AG04449 (cell line): ENCODE results near the gene THBS4.

Source experiments
- CTCF ChIA-PET: fragments of 350-600 bp; formaldehyde crosslinking; extraction: SDS; loops from one replicate; lab custom pipeline; 2021; ENCODE audit warnings: antibody characterized with exemption; lab: Yijun Ruan, JAX
- POLR2A ChIA-PET: fragments of 400-600, 350-600 bp; formaldehyde crosslinking; extraction: SDS; loops from one replicate; lab custom pipeline; 2020; ENCODE audit warnings: antibody characterized with exemption, inconsistent platforms; lab: Yijun Ruan, JAX
- DNase-seq: peaks from one replicate; pipeline ENCODE4 v3.0.0-alpha.2; 2010; ENCODE audit warnings: low read depth, low spot score
- H3K4me3 ChIP-seq: 2 replicates; pipeline ENCODE4 v1.5.1; 2011; ENCODE audit warnings: low read depth, mild to moderate bottlenecking, control low read depth, low read length
- TF ChIP-seq, protein P1 (sequence below): IDR thresholded peaks from one replicate; pipeline ENCODE4 v1.5.1; 2011; ENCODE audit warnings: mild to moderate bottlenecking, moderate library complexity, low read length, control low read depth, inconsistent platforms; ENCODE audit not compliant: insufficient read depth; ENCODE audit errors: missing control alignments

Gene THBS4

DNA sequence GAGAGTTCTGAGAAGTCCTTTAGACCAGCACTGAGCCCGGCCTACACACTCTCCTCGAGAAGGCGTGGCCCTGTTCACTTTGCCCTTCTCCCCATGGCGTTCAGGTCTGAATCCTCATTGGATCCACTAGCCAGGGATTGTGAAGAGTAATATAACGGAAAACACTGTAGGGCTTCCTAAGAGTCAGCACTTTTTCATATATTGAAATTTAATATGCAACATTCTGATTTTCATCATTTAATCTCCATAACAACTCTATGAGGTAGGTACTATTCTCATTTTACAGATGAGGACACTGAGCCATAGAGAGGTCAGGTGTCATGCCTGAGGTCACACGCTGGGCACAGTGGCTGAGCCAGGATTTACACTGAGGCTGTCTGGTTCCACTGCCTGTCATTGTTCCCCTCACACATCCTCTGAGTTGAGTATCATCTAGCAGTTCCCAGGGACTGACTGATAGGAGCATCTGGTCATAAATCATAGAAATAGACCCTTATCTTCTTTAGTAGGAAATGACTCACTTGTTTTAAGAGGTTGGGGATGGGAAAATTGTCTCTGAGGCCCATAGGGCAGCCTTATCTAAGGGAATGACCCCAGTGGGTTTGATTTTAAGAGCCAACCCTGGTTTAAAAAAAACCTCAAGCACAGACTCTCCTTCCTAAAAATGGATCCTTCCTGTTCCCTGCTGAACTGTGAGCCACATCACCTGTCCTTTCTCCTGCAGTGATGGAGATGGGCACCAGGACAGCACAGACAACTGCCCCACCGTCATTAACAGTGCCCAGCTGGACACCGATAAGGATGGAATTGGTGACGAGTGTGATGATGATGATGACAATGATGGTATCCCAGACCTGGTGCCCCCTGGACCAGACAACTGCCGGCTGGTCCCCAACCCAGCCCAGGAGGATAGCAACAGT lies 41.2 kb downstream of the THBS4 start:
- POLR2A ChIA-PET, result no interaction called here
- TF ChIP-seq, protein P1, sequence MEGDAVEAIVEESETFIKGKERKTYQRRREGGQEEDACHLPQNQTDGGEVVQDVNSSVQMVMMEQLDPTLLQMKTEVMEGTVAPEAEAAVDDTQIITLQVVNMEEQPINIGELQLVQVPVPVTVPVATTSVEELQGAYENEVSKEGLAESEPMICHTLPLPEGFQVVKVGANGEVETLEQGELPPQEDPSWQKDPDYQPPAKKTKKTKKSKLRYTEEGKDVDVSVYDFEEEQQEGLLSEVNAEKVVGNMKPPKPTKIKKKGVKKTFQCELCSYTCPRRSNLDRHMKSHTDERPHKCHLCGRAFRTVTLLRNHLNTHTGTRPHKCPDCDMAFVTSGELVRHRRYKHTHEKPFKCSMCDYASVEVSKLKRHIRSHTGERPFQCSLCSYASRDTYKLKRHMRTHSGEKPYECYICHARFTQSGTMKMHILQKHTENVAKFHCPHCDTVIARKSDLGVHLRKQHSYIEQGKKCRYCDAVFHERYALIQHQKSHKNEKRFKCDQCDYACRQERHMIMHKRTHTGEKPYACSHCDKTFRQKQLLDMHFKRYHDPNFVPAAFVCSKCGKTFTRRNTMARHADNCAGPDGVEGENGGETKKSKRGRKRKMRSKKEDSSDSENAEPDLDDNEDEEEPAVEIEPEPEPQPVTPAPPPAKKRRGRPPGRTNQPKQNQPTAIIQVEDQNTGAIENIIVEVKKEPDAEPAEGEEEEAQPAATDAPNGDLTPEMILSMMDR, result no peak
- no peak overlapping the region for H3K4me3 ChIP-seq
- CTCF ChIA-PET, result interaction anchor here (1.5 kb wide), 1 partner anchor 8 kb away, joined by 4 read pairs; no protein-coding TSS in a partner anchor
- no peak for DNase-seq

DNA sequence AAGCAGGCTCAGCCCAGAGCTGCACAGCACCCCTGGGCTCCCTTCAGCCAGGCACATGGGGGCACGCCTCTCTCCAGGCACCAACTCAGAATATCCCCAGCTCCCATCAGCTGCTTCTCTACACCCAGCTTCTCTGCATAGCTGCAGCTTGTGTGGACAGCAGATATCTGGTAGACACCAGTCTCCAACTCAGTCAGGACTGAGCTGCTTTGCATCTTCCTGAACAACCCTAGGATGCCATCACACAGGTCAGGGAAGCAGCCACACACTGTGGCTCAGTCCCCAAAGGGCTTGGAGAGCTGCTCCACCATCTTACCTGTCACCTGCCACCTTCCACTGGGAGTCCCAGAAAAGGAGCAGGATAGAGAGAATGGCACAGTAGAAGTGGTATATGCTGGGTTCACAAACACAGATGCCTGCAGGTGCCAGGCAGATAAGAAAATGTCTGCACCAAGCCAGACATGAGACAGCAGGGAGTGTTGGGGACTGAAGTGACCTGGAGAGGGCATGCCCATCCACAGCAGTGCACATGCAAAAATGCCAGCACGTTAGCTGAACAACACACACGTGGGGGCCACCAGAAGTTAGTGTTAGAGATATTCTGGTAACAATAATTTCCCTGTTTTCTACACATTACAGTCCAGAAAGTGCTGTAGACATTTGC lies 42.0 kb downstream of the THBS4 start:
- POLR2A ChIA-PET, result no interaction called here
- H3K4me3 ChIP-seq, result no peak overlapping the region
- no peak for DNase-seq
- TF ChIP-seq, protein P1, result no peak
- CTCF ChIA-PET, result interaction anchor here (0.6 kb wide), 1 partner anchor 1056 kb away, joined by 3 read pairs; no protein-coding TSS in a partner anchor

DNA sequence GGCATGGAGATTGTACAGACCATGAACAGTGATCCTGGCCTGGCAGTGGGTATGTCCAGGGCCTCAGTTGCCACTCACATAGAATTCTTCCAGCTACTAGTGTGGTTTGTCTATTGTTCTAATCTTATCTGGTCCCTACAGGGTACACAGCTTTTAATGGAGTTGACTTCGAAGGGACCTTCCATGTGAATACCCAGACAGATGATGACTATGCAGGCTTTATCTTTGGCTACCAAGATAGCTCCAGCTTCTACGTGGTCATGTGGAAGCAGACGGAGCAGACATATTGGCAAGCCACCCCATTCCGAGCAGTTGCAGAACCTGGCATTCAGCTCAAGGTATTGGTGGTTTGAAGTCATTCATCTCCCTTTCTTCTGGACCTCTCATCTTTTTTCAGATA lies 43.8 kb downstream of the THBS4 start:
- POLR2A ChIA-PET, result no interaction called here
- H3K4me3 ChIP-seq, result no peak overlapping the region
- CTCF ChIA-PET, result interaction anchor here (0.9 to 1.7 kb wide), 6 partner anchors 9 to 1057 kb away, joined by 3 to 10 read pairs (median 4); no protein-coding TSS in a partner anchor
- TF ChIP-seq, protein P1, result no peak
- no peak for DNase-seq

DNA sequence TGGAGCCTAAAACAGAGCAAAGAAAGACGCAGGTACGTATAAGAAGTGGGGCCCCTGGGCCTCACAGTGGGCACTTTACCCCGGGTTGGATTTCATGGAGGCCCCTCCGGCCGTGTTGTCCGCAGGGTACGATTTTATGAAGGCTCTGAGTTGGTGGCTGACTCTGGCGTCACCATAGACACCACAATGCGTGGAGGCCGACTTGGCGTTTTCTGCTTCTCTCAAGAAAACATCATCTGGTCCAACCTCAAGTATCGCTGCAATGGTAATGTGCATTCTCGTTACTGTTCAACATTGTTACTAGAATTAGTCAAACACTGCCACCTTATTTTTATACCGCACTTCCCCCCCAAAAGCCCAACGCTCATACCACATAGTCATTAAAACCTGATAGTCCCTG lies 47.1 kb downstream of the THBS4 start:
- DNase-seq, result no peak
- TF ChIP-seq, protein P1, result no peak
- CTCF ChIA-PET, result interaction anchor here (2.0 to 4.4 kb wide), 6 partner anchors 14 to 1061 kb away, joined by 12 to 44 read pairs (median 26); no protein-coding TSS in a partner anchor
- H3K4me3 ChIP-seq, result no peak overlapping the region
- POLR2A ChIA-PET, result no interaction called here

DNA sequence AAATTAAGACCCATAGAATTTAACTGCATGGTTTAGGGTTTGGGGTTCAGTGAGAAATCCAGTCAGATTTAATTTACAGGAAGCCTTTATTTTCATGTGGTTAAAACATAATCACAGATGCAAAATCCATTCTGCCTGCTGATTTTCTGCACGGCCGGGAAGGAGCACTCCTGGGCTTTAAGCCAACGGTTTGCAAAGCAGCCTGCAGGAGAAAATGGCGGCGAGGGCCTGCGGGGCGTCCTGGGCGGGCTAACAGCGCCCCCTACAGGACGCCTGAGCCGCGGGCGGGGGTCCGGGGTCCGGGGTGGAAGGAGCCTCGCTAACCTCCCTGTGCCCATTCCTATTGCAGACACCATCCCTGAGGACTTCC lies 47.6 kb downstream of the THBS4 start:
- ChIA-PET POLR2A (interaction anchor here (1.0 kb wide), 1 partner anchor 173 kb away, joined by 3 read pairs; the partner anchor contains the start of gene SERINC5), CTCF (interaction anchor here (0.6 to 4.4 kb wide), 71 partner anchors 9 to 1062 kb away, joined by 3 to 57 read pairs (median 5); partner anchors contain the start of genes CMYA5 and SERINC5)
- TF ChIP-seq, protein P1, result peak; percentile 88
- DNase-seq, result no peak
- H3K4me3 ChIP-seq, result peak overlapping the region; percentile 26
